Measurements from ENCODE around the gene UBE2E3.

GRCh38 chr2:181070836-181071200 lies 90.4 kb downstream of the UBE2E3 start:
- no peak for TF ChIP-seq POLR2A (IDR thresholded peaks at IDR 0.05)
- no peak for TF ChIP-seq EP300 (IDR thresholded peaks at IDR 0.05)
